PC-9 (cell line): ENCODE data around the gene GLT8D2. TPM values are rescaled to one million over a fixed set of nuclear protein-coding genes. Genes with fewer than 3 reads are reported as not detected.

ENCODE experiments used
- BruUV-seq: library from RNA; stranded (reverse); fragments of 400-500 nt; replicated peaks from 2 replicates; lab custom pipeline; 2021; lab: Mats Ljungman, UMichigan
- CTCF ChIA-PET: fragments of 300-600 bp; sonication (Branson Sonifier 250); formaldehyde crosslinking; loops from one replicate; lab custom pipeline; 2022; ENCODE audit warnings: antibody characterized with exemption; lab: Charles Lee
- POLR2A ChIA-PET: fragments of 300-600 bp; sonication (Branson Sonifier 250); formaldehyde crosslinking; loops from one replicate; lab custom pipeline; 2022; ENCODE audit warnings: antibody characterized with exemption; ENCODE audit not compliant: unreplicated experiment; lab: Charles Lee
- DNase-seq, 2 experiments: peaks; one replicate each; pipeline versions ENCODE4 v3.0.0 to v3.0.0-alpha.2; 2015 to 2022; ENCODE audit warnings: mixed read lengths in 1 of 2
- H2AFZ ChIP-seq: fragments of 200-600 bp; sonication (generic); 2 replicates; pipeline ENCODE4 v1.8.1; 2017; ENCODE audit warnings: antibody characterized with exemption
- H3F3A ChIP-seq: fragments of 200-600 bp; sonication (generic); 2 replicates; pipeline ENCODE4 v1.8.1; 2017; ENCODE audit warnings: antibody characterized with exemption, mild to moderate bottlenecking, low read depth; ENCODE audit not compliant: insufficient read depth
- H3K27ac ChIP-seq: fragments of 200-600 bp; sonication (generic); 2 replicates; pipeline ENCODE4 v1.6.1; 2016; ENCODE audit warnings: mixed run types
- H3K27me3 ChIP-seq: fragments of 200-600 bp; sonication (generic); 2 replicates; pipeline ENCODE4 v1.6.1; 2016; ENCODE audit warnings: low read depth, mixed run types; ENCODE audit not compliant: insufficient read depth
- H3K36me3 ChIP-seq: fragments of 200-600 bp; sonication (generic); 2 replicates; pipeline ENCODE4 v1.6.1; 2016; ENCODE audit warnings: low read depth, mixed run types
- H3K4me1 ChIP-seq: fragments of 200-600 bp; sonication (generic); replicated peaks from 2 replicates; pipeline ENCODE4 v1.6.1; 2016; ENCODE audit warnings: mixed run types; ENCODE audit not compliant: insufficient read depth
- H3K4me2 ChIP-seq: fragments of 200-600 bp; sonication (generic); 2 replicates; pipeline ENCODE4 v1.6.1; 2017; ENCODE audit warnings: mixed run types
- H3K4me3 ChIP-seq: fragments of 200-600 bp; sonication (generic); 2 replicates; pipeline ENCODE4 v1.6.1; 2016; ENCODE audit warnings: mixed run types
- H3K79me2 ChIP-seq: fragments of 200-600 bp; sonication (generic); 2 replicates; pipeline ENCODE4 v1.6.1; 2017; ENCODE audit warnings: low read depth, mixed run types
- H3K9me2 ChIP-seq: fragments of 200-600 bp; sonication (generic); 2 replicates; pipeline ENCODE4 v1.8.1; 2017; ENCODE audit warnings: mild to moderate bottlenecking; ENCODE audit not compliant: insufficient read depth
- H3K9me3 ChIP-seq: fragments of 200-600 bp; sonication (generic); 2 replicates; pipeline ENCODE4 v1.8.1; 2016; ENCODE audit warnings: low read depth; ENCODE audit not compliant: insufficient read depth
- H4K20me1 ChIP-seq: fragments of 200-600 bp; sonication (generic); 2 replicates; pipeline ENCODE4 v1.8.1; 2017; ENCODE audit not compliant: insufficient read depth
- EZH2 ChIP-seq: fragments of 200-600 bp; sonication (generic); IDR thresholded peaks from 2 replicates; pipeline ENCODE4 v1.8.0; 2017; ENCODE audit warnings: antibody characterized with exemption, low read depth
- intact Hi-C: fragments of 100-400 bp; cut with micrococcal nuclease; formaldehyde crosslinking; loops from one replicate; pipeline ENCODE4 v1.10.0; 2022; ENCODE audit not compliant: unreplicated experiment
- total RNA-seq: library from RNA; stranded (reverse); gene quantifications from 2 replicates; pipeline ENCODE4 v1.2.3, GENCODE V29; 2021
- TF ChIP-seq, protein P1 (sequence below): fragments of 200-600 bp; sonication (generic); conservative IDR thresholded peaks from 2 replicates; pipeline ENCODE4 v1.6.1; 2017; ENCODE audit warnings: mixed run types, antibody characterized with exemption, mild to moderate bottlenecking, moderate library complexity

Gene GLT8D2
- total RNA-seq, 1 experiment from 2014 or later, result 0.31 TPM

DNA sequence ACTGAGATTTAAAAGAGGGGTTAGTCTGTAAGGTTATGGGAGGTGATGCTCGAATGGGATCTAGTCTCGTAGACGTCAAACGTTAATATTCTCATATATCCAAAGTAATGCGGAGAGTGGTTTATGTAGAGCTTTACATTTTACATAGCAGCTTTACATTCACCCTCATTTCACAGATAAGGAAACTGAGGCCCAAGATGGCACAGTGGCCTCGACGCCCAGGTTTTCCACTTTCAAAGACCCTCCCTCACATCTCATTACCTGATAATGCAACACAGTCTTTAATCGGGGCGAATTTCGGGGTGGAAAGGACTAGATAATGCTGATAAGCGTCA is 84.8 kb downstream of the GLT8D2 start:
- no peaks in the 10 kb centered on the region for H3K9me2 ChIP-seq
- DNase-seq, result no peak
- TF ChIP-seq EZH2, result no peak
- TF ChIP-seq, protein P1, sequence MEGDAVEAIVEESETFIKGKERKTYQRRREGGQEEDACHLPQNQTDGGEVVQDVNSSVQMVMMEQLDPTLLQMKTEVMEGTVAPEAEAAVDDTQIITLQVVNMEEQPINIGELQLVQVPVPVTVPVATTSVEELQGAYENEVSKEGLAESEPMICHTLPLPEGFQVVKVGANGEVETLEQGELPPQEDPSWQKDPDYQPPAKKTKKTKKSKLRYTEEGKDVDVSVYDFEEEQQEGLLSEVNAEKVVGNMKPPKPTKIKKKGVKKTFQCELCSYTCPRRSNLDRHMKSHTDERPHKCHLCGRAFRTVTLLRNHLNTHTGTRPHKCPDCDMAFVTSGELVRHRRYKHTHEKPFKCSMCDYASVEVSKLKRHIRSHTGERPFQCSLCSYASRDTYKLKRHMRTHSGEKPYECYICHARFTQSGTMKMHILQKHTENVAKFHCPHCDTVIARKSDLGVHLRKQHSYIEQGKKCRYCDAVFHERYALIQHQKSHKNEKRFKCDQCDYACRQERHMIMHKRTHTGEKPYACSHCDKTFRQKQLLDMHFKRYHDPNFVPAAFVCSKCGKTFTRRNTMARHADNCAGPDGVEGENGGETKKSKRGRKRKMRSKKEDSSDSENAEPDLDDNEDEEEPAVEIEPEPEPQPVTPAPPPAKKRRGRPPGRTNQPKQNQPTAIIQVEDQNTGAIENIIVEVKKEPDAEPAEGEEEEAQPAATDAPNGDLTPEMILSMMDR, result no peak
- POLR2A ChIA-PET, result interaction anchor here (0.5 to 1.1 kb wide), 3 partner anchors 9 to 1258 kb away, joined by 3 to 19 read pairs (median 4); no protein-coding TSS in a partner anchor
- intact Hi-C loops, result loop anchor here (1.0 to 5.0 kb wide), 3 partner anchors 8 to 142 kb away; partner anchors contain the start of gene HSP90B1
- H3K4me1 ChIP-seq, result peaks cover 40% of the 10 kb centered on the region
- TSS peak; percentile 81 for BruUV-seq
- peaks cover 65% of the 10 kb centered on the region for H3K79me2 ChIP-seq
- H3K27me3 ChIP-seq, result no peaks in the 10 kb centered on the region
- peaks cover 9% of the 10 kb centered on the region for H3F3A ChIP-seq
- H3K4me2 ChIP-seq, result peak overlapping the region; percentile 99
- peak overlapping the region; percentile 99 for H2AFZ ChIP-seq
- CTCF ChIA-PET, result interaction anchor here (0.6 kb wide), 1 partner anchor 121 kb away, joined by 3 read pairs; no protein-coding TSS in a partner anchor
- peak overlapping the region; percentile 80 for H3K27ac ChIP-seq
- H4K20me1 ChIP-seq, result peaks cover 29% of the 10 kb centered on the region; the same call in 1 of the 2 replicates
- H3K4me3 ChIP-seq, result peak overlapping the region; percentile 89
- H3K36me3 ChIP-seq, result peaks cover 22% of the 10 kb centered on the region; the same call in 1 of the 2 replicates
- H3K9me3 ChIP-seq, result no peaks in the 10 kb centered on the region

DNA sequence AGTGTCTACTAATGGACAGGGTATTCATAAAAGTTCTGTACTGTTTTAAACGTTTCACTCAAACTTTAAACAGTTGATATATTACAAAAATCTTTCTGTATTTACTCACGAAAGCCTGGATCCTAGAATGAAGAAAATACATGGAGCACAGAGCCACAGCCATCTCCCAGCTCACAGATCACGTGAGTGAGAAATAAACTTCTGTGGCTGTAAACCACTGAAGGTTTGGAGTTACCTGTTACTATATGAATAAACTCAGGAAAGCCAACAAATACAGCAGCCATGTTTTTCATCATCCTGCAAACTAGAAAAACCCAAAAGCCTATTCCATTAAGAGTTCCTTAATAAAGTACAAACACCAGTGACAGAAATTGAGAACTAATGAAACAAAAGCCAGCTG is 85.2 kb downstream of the GLT8D2 start:
- no peak for DNase-seq
- Histone ChIP-seq H3K4me2 (peak overlapping the region; percentile 99), H3F3A (peaks cover 9% of the 10 kb centered on the region), H3K27me3 (no peaks in the 10 kb centered on the region), H3K36me3 (peaks cover 18% of the 10 kb centered on the region; the same call in 1 of the 2 replicates), H4K20me1 (peaks cover 25% of the 10 kb centered on the region; the same call in 1 of the 2 replicates), H3K4me3 (peak overlapping the region; percentile 89), H3K9me2 (no peaks in the 10 kb centered on the region), H3K79me2 (peaks cover 61% of the 10 kb centered on the region), H3K4me1 (peaks cover 39% of the 10 kb centered on the region), H3K27ac (0 out of 2 replicates have a peak overlapping the region, but pooled peaks have one; percentile 80), H2AFZ (peak overlapping the region; percentile 99), H3K9me3 (no peaks in the 10 kb centered on the region)
- no TSS peak for BruUV-seq
- ChIA-PET CTCF (no interaction called here), POLR2A (no interaction called here)
- intact Hi-C loops, result loop anchor here (1.0 to 5.0 kb wide), 3 partner anchors 8 to 142 kb away; partner anchors contain the start of gene HSP90B1
- TF ChIP-seq, protein P1, result no peak
- no peak for TF ChIP-seq EZH2

DNA sequence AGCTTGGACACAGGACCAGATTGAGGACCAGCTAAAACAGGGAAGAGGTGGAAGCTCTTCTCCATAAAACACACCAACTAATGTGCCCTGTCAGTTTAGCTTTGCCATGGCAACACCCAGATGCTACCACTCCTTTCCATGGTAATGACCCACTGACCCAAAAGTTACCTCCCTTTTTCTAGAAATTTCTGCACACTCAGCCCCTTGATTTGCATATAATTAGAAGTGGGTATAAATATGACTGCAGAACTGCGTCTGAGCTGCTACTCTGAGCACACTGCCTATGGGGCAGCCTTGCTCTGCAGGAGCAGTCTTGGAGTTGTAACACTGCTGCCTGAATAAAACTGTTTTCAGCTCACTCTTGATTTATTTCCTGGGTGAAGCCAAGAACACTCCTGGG is 87.5 kb downstream of the GLT8D2 start:
- H3K79me2 ChIP-seq, result peaks cover 37% of the 10 kb centered on the region
- peak in 1 of 2 experiments; percentile 32 for DNase-seq
- peaks cover 22% of the 10 kb centered on the region for H3K4me1 ChIP-seq
- no peaks in the 10 kb centered on the region for H3K27me3 ChIP-seq
- H3K36me3 ChIP-seq, result no peaks in the 10 kb centered on the region
- BruUV-seq, result no TSS peak
- ChIA-PET CTCF (no interaction called here), POLR2A (no interaction called here)
- peaks cover 9% of the 10 kb centered on the region for H3F3A ChIP-seq
- H2AFZ ChIP-seq, result no peak overlapping the region
- 0 out of 2 replicates have a peak, but pooled peaks cover 6% of the 10 kb centered on the region for H4K20me1 ChIP-seq
- no peaks in the 10 kb centered on the region for H3K9me3 ChIP-seq
- H3K27ac ChIP-seq, result no peak overlapping the region
- TF ChIP-seq, protein P1, result no peak
- TF ChIP-seq EZH2, result no peak
- H3K4me2 ChIP-seq, result no peak overlapping the region
- no peak overlapping the region for H3K4me3 ChIP-seq
- H3K9me2 ChIP-seq, result no peaks in the 10 kb centered on the region
- intact Hi-C loops, result no loop called here
